GM15510 (cell line): Measurements from ENCODE around the gene USP9X.
A peak's percentile ranks its signal among the peaks of the same experiment; 100 is the strongest.

ENCODE experiments used
- POLR2A ChIP-seq: IDR thresholded peaks from 3 replicates; pipeline ENCODE4 v1.6.1; 2011; ENCODE audit warnings: borderline replicate concordance; ENCODE audit not compliant: insufficient read length; ENCODE audit errors: extremely low read depth

USP9X gene, protein sequence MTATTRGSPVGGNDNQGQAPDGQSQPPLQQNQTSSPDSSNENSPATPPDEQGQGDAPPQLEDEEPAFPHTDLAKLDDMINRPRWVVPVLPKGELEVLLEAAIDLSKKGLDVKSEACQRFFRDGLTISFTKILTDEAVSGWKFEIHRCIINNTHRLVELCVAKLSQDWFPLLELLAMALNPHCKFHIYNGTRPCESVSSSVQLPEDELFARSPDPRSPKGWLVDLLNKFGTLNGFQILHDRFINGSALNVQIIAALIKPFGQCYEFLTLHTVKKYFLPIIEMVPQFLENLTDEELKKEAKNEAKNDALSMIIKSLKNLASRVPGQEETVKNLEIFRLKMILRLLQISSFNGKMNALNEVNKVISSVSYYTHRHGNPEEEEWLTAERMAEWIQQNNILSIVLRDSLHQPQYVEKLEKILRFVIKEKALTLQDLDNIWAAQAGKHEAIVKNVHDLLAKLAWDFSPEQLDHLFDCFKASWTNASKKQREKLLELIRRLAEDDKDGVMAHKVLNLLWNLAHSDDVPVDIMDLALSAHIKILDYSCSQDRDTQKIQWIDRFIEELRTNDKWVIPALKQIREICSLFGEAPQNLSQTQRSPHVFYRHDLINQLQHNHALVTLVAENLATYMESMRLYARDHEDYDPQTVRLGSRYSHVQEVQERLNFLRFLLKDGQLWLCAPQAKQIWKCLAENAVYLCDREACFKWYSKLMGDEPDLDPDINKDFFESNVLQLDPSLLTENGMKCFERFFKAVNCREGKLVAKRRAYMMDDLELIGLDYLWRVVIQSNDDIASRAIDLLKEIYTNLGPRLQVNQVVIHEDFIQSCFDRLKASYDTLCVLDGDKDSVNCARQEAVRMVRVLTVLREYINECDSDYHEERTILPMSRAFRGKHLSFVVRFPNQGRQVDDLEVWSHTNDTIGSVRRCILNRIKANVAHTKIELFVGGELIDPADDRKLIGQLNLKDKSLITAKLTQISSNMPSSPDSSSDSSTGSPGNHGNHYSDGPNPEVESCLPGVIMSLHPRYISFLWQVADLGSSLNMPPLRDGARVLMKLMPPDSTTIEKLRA (N-terminal part only)

GRCh38 chrX:41084893-41085511, at the start of gene USP9X:
TSS of gene USP9X (plus strand) at chrX:41085445. CDS start at chrX:41123629, 38,184 bp downstream.
- TF ChIP-seq POLR2A: peak; percentile 37

DNA sequence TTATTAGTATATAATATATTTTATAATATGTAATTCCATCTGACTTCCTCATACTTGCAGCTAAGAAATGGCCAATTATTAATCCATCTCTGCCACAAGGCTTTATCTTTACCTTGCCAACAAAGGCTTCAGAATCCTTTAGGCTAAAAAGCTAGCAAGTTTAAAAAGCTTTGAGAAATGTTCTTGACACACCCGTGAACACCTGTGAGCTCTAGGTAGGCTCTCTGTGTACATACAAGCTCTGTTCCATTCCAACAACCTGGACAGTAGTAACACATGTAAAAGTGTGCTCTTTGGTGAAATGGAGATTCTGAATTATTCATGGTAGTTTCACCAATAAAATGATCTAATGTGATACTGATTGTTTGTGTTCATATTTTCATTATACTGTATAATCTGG, 49.7 kb upstream of the USP9X start:
- no peak for TF ChIP-seq POLR2A

DNA sequence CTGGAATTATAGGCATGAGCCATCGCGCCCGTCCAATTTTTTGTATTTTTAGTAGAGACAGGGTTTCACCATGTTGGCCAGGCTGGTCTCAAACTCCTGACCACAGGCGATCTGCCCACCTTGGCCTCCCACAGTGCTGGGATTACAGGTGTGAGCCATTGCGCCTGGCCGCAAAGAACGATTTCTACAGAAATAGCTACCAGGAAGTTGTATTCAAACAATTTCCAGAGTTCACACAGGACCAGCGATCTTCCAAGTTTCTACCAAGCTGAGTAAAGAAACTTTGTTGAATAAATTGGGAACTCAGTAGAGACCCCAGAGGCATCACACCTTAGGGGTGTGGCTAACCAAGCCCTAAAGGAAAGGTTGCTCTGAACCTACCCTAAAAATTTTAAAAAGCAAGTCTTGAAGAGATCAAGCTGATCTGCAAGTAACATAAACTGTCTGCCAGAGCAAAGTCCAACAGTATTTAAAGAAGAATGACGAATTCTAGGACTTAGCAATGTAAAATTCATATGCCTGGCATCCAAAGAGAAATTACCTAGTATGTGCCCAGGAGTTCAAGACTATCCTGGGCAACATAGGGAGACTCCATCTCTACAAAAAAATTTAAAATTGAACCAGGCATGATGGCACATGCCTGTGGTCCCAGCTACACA, 48.4 kb upstream of the USP9X start:
- TF ChIP-seq POLR2A: no peak

GRCh38 chrX:41043196-41043595, 42.0 kb upstream of the USP9X start:
- TF ChIP-seq POLR2A: no peak

- TF ChIP-seq POLR2A: no peak
These were observed 41.4 kb upstream of the USP9X start for GRCh38 chrX:41043674-41044345.

DNA sequence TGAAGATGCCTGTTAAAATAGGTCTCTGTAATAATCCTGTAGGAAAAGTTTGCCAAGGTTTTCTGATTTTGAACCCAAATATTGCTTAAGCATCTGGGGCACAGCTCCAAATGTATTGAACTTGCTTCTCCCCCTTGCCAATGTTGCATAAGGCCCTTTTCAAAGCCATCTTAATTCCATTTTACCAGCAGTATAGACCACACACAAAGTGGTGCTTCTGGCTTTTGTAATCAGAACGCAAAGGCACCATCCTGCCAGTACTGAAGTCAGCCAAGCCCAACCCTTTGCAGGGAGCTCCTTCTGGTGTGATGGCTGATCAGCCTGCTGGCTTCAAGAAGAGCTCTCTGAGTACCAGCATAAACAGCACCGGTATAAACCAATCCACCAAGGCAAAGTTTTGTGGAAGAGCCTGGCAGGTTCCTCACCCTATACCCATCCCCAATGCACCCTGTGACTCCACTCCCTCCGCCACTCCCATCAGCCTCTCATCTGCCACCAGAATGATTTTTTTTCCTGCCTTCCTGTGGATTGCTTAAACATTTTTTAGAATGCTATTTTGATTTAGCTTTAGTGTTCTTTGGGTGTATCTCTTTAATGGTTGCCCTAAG, 39.2 kb upstream of the USP9X start:
- no peak for TF ChIP-seq POLR2A

DNA sequence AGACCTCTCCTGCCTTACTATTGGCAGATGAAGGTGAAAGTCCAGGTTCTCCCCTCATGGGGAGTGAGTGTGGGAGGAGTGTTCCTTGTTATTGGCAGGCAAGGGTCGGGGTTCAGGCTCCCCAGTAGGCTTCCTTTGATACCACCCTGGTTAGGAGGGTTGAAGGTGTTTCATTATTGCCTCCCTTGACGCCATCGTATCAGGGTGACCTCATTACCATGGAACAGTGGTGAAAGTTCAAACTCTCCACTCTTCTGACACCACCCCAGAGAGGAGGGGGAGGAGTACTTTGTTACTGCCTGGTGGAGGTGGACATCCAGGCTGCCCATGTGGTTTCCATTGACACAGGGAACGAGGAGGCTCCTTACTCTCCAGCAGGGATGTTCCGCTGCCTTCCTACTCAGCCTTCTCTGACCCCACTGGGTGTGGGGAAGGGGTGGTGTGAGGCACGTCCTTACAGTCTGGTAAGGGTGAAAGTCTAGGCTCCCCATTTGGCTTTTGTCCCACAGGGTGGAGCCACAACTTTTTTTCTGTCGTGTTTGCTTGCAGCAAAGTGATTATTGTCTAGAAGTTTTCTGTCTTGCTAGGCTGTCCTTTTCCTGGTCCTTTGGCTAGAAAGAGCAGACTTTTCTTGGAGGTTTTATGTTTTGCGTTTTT, 37.2 kb upstream of the USP9X start:
- no peak for TF ChIP-seq POLR2A

GRCh38 chrX:41050359-41050758, 34.9 kb upstream of the USP9X start:
- no peak for TF ChIP-seq POLR2A

GRCh38 chrX:41051288-41051687, 34.0 kb upstream of the USP9X start:
- TF ChIP-seq POLR2A: no peak

DNA sequence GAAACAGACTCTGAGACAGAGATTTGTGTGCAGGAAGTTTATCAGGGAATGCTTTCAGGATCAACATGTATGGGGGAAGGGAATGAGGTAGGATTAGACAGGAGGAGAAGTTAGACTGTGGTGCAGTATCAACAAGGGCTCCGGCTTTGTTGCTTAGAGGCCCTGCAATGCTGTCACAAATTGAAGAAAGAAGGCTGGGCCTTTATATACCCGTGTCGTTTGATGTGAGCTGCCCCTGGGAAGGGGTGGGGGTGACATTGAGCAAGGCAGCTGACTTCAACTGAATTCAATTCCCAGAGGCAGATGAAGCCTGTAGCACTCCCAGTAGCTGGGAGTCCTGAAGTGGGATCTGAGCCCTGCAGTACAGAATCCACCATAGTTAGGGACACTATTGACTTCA, 29.5 kb upstream of the USP9X start:
- TF ChIP-seq POLR2A: no peak

DNA sequence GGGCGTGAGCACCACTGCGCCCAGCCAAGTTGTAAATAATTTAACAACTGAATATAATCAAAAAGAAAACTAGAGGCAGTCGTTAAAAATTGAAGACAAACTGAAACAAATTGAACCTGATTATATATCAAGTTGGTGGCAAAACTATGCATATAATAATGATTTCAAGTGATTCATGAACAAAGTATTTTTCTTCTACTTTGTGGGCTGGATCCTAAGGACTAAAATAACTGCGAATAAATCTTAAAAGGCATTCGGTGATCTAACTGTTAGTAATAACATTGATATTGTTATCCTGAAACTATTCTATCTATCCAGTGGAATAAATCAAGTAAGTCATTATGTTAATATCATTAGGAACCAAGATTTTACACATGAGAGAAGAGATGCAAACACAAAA, 21.2 kb upstream of the USP9X start:
- TF ChIP-seq POLR2A: no peak

GRCh38 chrX:41066391-41066790, 18.9 kb upstream of the USP9X start:
- no peak for TF ChIP-seq POLR2A

GRCh38 chrX:41066969-41067368, 18.3 kb upstream of the USP9X start:
- TF ChIP-seq POLR2A: no peak
